ENCODE results near the gene LCMT1. TPM values are rescaled to one million over a fixed set of nuclear protein-coding genes. Genes with fewer than 3 reads are reported as not detected.

Gene LCMT1
- total RNA-seq, 1 experiment from 2014 or later, result 46.8 TPM

DNA sequence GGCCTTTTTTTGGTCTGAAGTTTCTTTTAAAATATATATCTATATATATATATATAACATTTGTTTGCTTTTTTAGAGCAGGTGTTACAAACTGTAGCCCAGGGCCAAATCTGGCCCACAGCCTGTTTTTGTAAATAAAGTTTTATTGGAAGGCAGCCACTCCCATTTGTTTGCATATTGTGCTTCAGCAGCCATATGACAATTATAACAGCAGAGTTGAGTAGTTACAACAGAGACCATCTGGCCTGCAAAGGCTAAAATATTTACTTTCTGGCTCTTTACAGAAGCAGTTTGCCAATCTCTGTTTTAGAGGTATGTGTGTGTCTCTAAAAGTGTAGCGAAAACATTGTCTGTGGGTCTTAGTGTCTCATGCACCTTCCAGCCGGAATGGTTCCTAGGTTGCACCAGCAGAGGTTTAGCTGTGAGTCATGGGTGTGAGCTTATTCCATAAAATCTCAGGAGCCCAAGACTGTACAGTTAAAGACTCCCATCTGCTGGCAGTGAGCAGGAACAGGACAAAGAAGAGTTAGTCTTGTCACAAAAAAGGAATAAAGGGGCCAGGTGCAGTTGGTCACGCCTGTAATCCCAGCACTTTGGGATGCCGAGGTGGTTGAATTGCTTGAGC lies 23.8 kb downstream of the LCMT1 start:
- H3K4me3 Mint-ChIP-seq (ENCODE audit: low read depth, unreplicated experiment), result no peak overlapping the region
- H3K9me3 Mint-ChIP-seq (ENCODE audit: low read depth, unreplicated experiment), result no peaks in the 10 kb centered on the region
- H3K36me3 Mint-ChIP-seq (ENCODE audit: insufficient read depth, unreplicated experiment), result peaks cover 28% of the 10 kb centered on the region
- DNase-seq, result no peak
- TF ChIP-seq, protein P1, sequence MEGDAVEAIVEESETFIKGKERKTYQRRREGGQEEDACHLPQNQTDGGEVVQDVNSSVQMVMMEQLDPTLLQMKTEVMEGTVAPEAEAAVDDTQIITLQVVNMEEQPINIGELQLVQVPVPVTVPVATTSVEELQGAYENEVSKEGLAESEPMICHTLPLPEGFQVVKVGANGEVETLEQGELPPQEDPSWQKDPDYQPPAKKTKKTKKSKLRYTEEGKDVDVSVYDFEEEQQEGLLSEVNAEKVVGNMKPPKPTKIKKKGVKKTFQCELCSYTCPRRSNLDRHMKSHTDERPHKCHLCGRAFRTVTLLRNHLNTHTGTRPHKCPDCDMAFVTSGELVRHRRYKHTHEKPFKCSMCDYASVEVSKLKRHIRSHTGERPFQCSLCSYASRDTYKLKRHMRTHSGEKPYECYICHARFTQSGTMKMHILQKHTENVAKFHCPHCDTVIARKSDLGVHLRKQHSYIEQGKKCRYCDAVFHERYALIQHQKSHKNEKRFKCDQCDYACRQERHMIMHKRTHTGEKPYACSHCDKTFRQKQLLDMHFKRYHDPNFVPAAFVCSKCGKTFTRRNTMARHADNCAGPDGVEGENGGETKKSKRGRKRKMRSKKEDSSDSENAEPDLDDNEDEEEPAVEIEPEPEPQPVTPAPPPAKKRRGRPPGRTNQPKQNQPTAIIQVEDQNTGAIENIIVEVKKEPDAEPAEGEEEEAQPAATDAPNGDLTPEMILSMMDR (IDR thresholded peaks at IDR 0.05; ENCODE audit: unreplicated experiment), result no peak
- BruUV-seq (replicated peaks), result no TSS peak
- intact Hi-C loops (cut with micrococcal nuclease; ENCODE audit: unreplicated experiment), result no loop called here
- peaks cover 4% of the 10 kb centered on the region for H3K4me1 Mint-ChIP-seq (ENCODE audit: low read depth, unreplicated experiment)
- no peaks in the 10 kb centered on the region for H3K27me3 Mint-ChIP-seq (ENCODE audit: unreplicated experiment)
- CTCF ChIA-PET, result interaction anchor here (0.7 to 0.8 kb wide), 3 partner anchors 9 to 301 kb away, joined by 3 to 5 read pairs (median 3); no protein-coding TSS in a partner anchor
- no peak overlapping the region for H3K27ac Mint-ChIP-seq (ENCODE audit: unreplicated experiment)

DNA sequence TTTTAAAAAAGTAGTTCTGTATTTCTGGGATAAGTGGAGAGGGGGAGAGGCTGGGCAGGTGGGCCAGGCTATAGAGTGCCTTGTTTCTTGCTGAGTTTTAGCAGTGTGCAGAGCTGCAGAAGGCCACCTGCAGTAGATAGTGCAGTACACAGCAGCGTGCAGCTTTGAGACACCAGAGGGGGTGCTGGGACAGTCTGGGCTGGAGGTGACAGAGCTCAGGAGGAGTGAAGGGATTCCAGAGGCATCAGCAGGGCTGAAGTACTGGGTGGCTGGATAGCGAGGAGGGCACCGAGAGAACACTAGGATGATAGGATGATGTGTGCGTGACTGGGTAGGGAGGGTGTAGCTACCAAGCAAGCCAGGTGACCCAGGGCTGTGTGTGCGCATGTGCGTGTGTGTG lies 26.6 kb downstream of the LCMT1 start:
- peaks cover 24% of the 10 kb centered on the region for H3K36me3 Mint-ChIP-seq (ENCODE audit: insufficient read depth, unreplicated experiment)
- TF ChIP-seq, protein P1 (IDR thresholded peaks at IDR 0.05; ENCODE audit: unreplicated experiment), result no peak
- DNase-seq, result no peak
- no peak overlapping the region for H3K27ac Mint-ChIP-seq (ENCODE audit: unreplicated experiment)
- peaks cover 6% of the 10 kb centered on the region for H3K4me1 Mint-ChIP-seq (ENCODE audit: low read depth, unreplicated experiment)
- H3K4me3 Mint-ChIP-seq (ENCODE audit: low read depth, unreplicated experiment), result no peak overlapping the region
- no peaks in the 10 kb centered on the region for H3K27me3 Mint-ChIP-seq (ENCODE audit: unreplicated experiment)
- CTCF ChIA-PET, result no interaction called here
- no TSS peak for BruUV-seq (replicated peaks)
- no peaks in the 10 kb centered on the region for H3K9me3 Mint-ChIP-seq (ENCODE audit: low read depth, unreplicated experiment)
- intact Hi-C loops (cut with micrococcal nuclease; ENCODE audit: unreplicated experiment), result no loop called here

DNA sequence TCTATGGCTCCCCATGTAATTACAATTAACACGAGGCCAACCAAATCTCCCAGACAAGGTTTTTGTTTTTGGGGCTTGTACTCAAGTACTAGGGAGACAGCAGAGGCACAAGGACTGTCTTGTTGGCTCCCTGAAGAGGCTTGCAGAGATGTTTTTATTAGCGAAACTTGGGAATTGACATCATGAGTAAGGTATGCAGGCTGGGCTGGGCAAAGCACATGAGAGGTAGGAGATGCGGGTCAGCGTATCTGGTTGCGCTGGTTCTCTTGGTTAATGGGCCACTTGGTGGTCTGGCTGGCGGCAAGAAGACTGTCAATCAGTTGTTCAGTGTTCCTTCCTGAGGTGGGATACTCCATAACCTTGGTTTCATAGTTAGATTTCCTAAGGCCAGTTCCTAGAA lies 28.9 kb downstream of the LCMT1 start:
- CTCF ChIA-PET, result no interaction called here
- no peak overlapping the region for H3K27ac Mint-ChIP-seq (ENCODE audit: unreplicated experiment)
- peaks cover 6% of the 10 kb centered on the region for H3K4me1 Mint-ChIP-seq (ENCODE audit: low read depth, unreplicated experiment)
- no TSS peak for BruUV-seq (replicated peaks)
- no peak overlapping the region for H3K4me3 Mint-ChIP-seq (ENCODE audit: low read depth, unreplicated experiment)
- no peaks in the 10 kb centered on the region for H3K27me3 Mint-ChIP-seq (ENCODE audit: unreplicated experiment)
- H3K36me3 Mint-ChIP-seq (ENCODE audit: insufficient read depth, unreplicated experiment), result peaks cover 12% of the 10 kb centered on the region
- TF ChIP-seq, protein P1 (IDR thresholded peaks at IDR 0.05; ENCODE audit: unreplicated experiment), result no peak
- intact Hi-C loops (cut with micrococcal nuclease; ENCODE audit: unreplicated experiment), result no loop called here
- DNase-seq, result no peak
- H3K9me3 Mint-ChIP-seq (ENCODE audit: low read depth, unreplicated experiment), result no peaks in the 10 kb centered on the region

DNA sequence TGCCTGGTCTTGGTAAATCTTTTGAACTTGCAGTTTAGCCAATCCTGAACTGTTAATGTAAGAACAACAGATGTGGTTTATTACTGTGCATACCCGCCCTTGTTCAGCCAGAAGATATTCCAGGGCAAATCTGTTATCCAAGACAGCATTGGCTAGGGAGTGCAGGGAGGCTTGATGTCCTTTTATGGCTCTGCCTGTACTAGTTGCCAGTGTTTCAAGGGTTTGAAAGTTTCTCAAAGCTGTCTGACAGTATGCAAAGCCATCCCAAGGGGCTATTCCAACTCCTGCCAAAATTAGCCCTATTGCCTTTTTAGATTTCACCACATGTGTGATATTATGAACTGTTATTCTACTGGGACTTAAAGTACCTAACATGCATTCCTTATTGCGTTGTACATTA lies 30.1 kb downstream of the LCMT1 start:
- Mint-ChIP-seq H3K27me3 (ENCODE audit: unreplicated experiment) (no peaks in the 10 kb centered on the region), H3K4me3 (ENCODE audit: low read depth, unreplicated experiment) (no peak overlapping the region), H3K36me3 (ENCODE audit: insufficient read depth, unreplicated experiment) (peaks cover 12% of the 10 kb centered on the region), H3K4me1 (ENCODE audit: low read depth, unreplicated experiment) (peaks cover 6% of the 10 kb centered on the region), H3K9me3 (ENCODE audit: low read depth, unreplicated experiment) (no peaks in the 10 kb centered on the region), H3K27ac (ENCODE audit: unreplicated experiment) (no peak overlapping the region)
- BruUV-seq (replicated peaks), result no TSS peak
- intact Hi-C loops (cut with micrococcal nuclease; ENCODE audit: unreplicated experiment), result no loop called here
- TF ChIP-seq, protein P1 (IDR thresholded peaks at IDR 0.05; ENCODE audit: unreplicated experiment), result no peak
- no peak for DNase-seq
- CTCF ChIA-PET, result no interaction called here

Data from Calu3 (cell line).